ENCODE results near the gene BUB1B. TPM values are rescaled to one million over a fixed set of nuclear protein-coding genes. Genes with fewer than 3 reads are reported as not detected.

The BUB1B gene
- total RNA-seq, 2 experiments from 2014 or later = 91.9 to 94.9 TPM

DNA sequence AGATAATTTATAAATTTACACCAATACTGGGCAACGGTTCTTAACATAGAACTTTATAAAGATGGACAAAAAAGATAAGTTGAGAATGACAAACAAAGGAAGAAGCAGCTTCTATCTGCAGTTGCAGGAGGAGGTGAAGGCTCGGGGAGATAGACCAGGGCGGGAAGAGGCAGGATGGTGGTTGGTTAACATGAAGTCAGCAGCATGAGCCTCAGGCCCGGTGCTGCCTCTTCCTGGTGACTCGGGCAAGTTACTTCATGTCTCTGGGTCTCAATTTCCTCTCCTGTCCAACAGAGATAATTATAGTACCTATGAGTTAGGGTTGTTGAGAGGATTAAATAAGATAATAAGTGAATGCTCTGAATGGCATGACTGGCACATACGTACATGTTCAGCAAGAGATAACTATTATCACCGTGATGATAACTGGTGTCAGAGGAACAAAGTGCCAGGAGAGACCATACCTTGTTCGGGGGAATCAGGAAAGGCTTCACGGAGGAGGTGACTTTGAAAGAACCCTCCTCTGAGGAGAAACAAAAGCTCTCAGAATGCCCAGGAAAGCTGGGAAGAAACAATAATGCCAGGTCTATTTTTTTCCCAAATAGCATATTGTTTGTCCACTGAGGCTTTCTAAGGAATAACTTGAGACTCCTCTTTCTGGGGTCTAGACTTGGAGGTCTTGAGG is 82.4 kb downstream of the BUB1B start:
- Mint-ChIP-seq H3K4me3 (no peak overlapping the region), H3K27ac (no peak overlapping the region), H3K36me3 (ENCODE audit: low read depth) (no peaks in the 10 kb centered on the region), H3K27me3 (ENCODE audit: low read depth) (peaks cover 10% of the 10 kb centered on the region), H3K4me1 (ENCODE audit: low read depth) (peaks cover 24% of the 10 kb centered on the region), H3K9me3 (ENCODE audit: insufficient read depth) (no peaks in the 10 kb centered on the region)
- ChIA-PET CTCF (interaction anchor here (1.1 to 8.1 kb wide), 5 partner anchors 11 to 198 kb away, joined by 3 to 43 read pairs (median 4); no protein-coding TSS in a partner anchor), POLR2A (no interaction called here)
- no peak for DNase-seq
- no peak for ATAC-seq

DNA sequence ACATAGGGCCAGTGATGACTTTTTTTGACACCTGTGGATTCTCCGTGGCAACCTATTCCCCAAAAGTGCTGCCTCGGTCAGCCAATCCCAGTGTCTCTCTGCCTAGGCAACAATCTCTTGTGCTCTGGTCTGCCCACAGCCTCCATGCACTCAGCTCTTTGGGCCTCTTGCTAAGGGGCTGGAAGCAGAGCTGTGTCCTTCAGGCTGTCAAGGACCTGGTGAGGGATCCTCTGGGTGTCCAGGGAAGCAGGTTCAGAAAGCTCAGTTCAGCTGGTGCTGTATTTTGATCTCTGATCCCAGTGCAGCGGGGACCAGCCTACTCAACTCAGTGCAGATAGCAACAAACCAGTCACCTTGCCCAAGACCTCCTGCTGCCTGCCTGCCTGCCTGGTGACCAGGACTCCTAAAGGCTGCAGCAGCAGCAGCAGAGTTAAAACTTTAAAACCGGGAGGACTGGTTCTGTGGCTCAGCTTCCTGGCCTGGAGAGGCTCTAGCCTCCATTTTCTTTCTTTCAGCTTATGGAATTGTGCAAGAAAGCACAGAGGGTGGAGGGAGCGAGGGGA is 84.2 kb downstream of the BUB1B start:
- no peaks in the 10 kb centered on the region for H3K9me3 Mint-ChIP-seq (ENCODE audit: insufficient read depth)
- peaks cover 9% of the 10 kb centered on the region for H3K27me3 Mint-ChIP-seq (ENCODE audit: low read depth)
- DNase-seq = no peak
- H3K27ac Mint-ChIP-seq = no peak overlapping the region
- H3K4me1 Mint-ChIP-seq (ENCODE audit: low read depth) = peaks cover 13% of the 10 kb centered on the region
- ATAC-seq = no peak
- H3K4me3 Mint-ChIP-seq = no peak overlapping the region
- H3K36me3 Mint-ChIP-seq (ENCODE audit: low read depth) = no peaks in the 10 kb centered on the region
- POLR2A ChIA-PET = no interaction called here
- CTCF ChIA-PET = interaction anchor here (0.9 to 8.1 kb wide), 4 partner anchors 25 to 199 kb away, joined by 3 to 43 read pairs (median 10); no protein-coding TSS in a partner anchor

DNA sequence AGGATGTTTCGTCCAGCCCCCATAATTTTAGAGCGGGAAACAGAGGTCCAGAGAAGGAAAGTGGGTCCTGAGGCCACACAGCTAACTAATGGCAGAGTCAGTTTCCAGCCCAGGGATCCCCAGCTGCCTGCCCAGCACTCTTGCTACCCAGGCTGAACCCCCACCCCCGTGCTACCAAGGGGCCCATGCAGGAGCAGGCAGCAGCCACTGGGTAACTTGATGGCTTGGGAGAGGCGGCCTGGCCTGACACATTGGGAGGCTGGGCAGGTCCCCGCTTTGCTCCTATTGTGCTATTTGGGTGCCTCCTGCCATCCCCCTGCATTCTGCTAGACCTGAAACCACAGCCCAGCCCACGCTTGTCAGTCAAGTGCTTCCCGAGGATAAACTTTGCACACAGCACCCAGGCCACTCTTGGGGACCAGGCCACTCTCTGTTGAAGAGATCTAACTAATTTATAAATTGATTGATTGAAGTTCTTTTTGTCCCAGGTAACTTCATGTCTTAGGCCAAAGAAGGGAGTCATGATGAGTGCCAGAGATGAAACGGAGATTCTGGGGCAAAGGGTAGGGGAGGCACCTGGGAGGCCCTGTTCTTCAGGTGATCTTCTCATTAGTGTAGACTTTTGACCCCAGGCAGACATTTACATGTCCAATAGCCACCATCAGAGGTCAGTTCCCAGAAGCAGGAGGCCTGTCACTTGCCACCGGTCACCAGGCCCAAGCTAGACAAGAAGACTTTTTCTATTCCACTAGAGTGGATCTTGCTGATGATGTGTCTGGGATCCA is 85.0 kb downstream of the BUB1B start:
- POLR2A ChIA-PET = interaction anchor here (0.9 kb wide), 1 partner anchor 18 kb away, joined by 3 read pairs; no protein-coding TSS in a partner anchor
- DNase-seq = no peak
- Mint-ChIP-seq H3K4me3 (no peak overlapping the region), H3K9me3 (ENCODE audit: insufficient read depth) (no peaks in the 10 kb centered on the region), H3K36me3 (ENCODE audit: low read depth) (no peaks in the 10 kb centered on the region), H3K27ac (no peak overlapping the region), H3K4me1 (ENCODE audit: low read depth) (peaks cover 13% of the 10 kb centered on the region), H3K27me3 (ENCODE audit: low read depth) (peaks cover 14% of the 10 kb centered on the region)
- CTCF ChIA-PET = interaction anchor here (4.5 to 8.1 kb wide), 2 partner anchors 28 kb away, joined by 16 to 43 read pairs; no protein-coding TSS in a partner anchor
- no peak for ATAC-seq

DNA sequence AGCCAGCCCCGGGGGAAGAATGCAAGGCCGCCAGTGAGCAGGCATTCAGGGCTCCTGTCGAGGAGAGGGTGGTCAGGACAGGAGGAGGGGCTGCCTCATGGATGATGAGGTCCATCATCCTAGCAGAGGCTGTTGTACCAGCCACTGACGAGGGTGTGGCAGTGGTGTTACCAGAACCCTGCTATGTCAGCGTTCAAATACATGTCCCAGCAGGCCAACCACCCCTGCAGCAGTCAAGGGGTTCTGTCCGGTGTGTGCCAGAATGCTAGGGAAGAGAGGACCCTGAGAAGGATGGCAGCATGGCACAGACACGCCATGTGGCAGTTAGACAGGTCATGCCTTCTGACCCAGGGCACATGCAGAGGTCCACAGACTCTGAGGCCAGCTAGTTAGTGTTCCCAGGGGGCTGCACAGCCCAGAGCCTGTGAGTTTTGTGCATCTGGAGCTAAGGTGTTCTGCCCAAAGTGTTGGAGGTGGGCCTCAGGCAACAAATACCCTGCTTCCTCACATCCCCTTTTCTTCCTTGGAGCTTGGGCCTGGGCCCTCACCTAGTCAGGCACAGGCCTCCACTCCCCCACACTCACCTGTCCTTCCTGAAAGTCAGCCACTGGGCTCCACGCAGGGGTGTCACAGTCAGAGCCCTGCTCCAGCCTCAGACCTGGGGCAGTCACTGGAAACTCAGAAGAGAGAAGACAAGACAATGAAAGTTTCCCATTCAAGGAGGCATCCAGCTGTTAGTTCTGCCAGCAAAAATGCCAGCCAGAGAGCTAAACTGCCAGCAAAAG is 85.8 kb downstream of the BUB1B start:
- POLR2A ChIA-PET = interaction anchor here (0.9 kb wide), 1 partner anchor 19 kb away, joined by 3 read pairs; no protein-coding TSS in a partner anchor
- Mint-ChIP-seq H3K9me3 (ENCODE audit: insufficient read depth) (no peaks in the 10 kb centered on the region), H3K27ac (no peak overlapping the region), H3K4me3 (no peak overlapping the region), H3K4me1 (ENCODE audit: low read depth) (peaks cover 13% of the 10 kb centered on the region), H3K36me3 (ENCODE audit: low read depth) (no peaks in the 10 kb centered on the region), H3K27me3 (ENCODE audit: low read depth) (peaks cover 19% of the 10 kb centered on the region)
- DNase-seq (no peak), ATAC-seq (no peak)
- CTCF ChIA-PET = interaction anchor here (1.1 to 8.1 kb wide), 4 partner anchors 20 to 91 kb away, joined by 3 to 43 read pairs (median 10); no protein-coding TSS in a partner anchor

DNA sequence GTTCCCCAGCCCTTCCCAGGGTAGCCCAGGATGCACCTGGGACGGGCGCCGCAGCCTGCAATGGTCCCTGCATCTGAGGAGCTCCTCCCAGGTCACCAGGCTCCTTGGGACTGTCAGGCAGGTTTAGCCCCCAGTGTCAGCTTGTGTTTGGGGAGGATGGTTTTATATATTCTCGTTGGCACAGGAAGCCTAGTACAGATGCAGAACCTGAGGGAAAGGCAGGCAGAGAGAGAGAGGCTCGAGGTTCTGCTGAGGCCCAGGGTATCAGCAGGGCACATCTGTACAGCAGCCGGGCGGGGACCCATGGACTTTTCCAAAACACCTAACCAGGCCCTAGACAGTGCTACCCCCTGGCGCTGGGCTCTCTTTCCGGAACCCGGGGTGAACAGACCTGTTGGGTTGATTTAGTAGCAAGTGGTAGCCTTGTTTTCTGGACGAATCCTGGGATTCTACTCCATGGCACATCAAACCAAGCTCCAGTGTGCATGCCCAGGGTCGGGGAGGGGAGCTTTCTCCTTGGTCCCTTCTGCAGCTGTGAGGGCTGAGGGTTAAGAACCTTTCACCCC is 86.6 kb downstream of the BUB1B start:
- no peak for ATAC-seq
- POLR2A ChIA-PET = interaction anchor here (1.2 kb wide), 1 partner anchor 8 kb away, joined by 3 read pairs; the partner anchor contains the start of gene PAK6

DNA sequence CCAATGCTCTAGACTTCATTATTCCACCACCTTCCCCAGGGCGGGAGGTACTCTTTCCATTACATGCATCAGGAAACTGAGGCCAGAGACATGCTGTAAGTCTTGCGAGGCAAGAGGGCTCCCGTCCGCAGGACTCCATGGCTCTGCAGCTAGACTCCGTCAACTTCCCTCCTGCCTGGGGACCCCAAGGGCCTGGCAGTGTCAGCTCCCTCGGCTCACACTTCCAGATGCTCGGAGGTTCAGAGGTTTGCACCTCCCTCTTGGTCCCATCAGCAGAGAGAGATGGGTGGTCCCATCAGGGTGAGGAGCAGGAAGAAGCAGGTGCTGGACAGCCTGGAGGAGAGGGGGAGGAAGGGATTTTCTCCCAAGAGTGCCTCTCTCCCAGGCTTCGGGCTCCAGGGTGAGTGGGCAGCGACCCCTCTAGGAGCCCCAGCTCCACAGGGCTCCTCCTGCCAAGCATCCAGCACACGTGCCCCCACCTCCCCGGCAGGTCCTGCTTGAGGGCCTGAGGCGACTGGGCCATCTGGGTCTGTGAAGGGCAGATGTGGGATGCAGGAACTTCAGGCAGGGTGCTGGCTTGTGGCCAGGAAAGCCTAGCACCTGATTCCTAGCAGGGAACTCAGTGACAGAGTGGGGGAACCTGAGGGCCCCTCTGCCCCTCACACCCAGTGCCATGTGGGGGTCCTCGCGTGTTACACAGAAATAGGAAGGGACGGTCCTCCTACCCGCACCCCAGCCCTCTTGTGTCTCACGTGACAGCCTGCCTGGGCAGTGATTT is 87.3 kb downstream of the BUB1B start:
- no peak for DNase-seq
- POLR2A ChIA-PET = interaction anchor here (1.2 kb wide), 1 partner anchor 9 kb away, joined by 3 read pairs; the partner anchor contains the start of gene PAK6
- no peak for ATAC-seq
- Mint-ChIP-seq H3K36me3 (ENCODE audit: low read depth) (peaks cover 1% of the 10 kb centered on the region), H3K4me1 (ENCODE audit: low read depth) (peaks cover 10% of the 10 kb centered on the region), H3K27ac (no peak overlapping the region), H3K9me3 (ENCODE audit: insufficient read depth) (no peaks in the 10 kb centered on the region), H3K27me3 (ENCODE audit: low read depth) (peaks cover 27% of the 10 kb centered on the region), H3K4me3 (no peak overlapping the region)
- CTCF ChIA-PET = interaction anchor here (0.6 to 8.1 kb wide), 4 partner anchors 21 to 90 kb away, joined by 3 to 43 read pairs (median 4); no protein-coding TSS in a partner anchor

More for the DNA sequence above, 86.6 kb downstream of the BUB1B start:
- CTCF ChIA-PET = interaction anchor here (0.6 to 8.1 kb wide), 4 partner anchors 21 to 90 kb away, joined by 3 to 43 read pairs (median 4); no protein-coding TSS in a partner anchor
- peaks cover 23% of the 10 kb centered on the region for H3K27me3 Mint-ChIP-seq (ENCODE audit: low read depth)
- H3K4me3 Mint-ChIP-seq = no peak overlapping the region
- no peak overlapping the region for H3K27ac Mint-ChIP-seq
- H3K9me3 Mint-ChIP-seq (ENCODE audit: insufficient read depth) = no peaks in the 10 kb centered on the region
- H3K4me1 Mint-ChIP-seq (ENCODE audit: low read depth) = peaks cover 12% of the 10 kb centered on the region
- DNase-seq = no peak
- no peaks in the 10 kb centered on the region for H3K36me3 Mint-ChIP-seq (ENCODE audit: low read depth)

DNA sequence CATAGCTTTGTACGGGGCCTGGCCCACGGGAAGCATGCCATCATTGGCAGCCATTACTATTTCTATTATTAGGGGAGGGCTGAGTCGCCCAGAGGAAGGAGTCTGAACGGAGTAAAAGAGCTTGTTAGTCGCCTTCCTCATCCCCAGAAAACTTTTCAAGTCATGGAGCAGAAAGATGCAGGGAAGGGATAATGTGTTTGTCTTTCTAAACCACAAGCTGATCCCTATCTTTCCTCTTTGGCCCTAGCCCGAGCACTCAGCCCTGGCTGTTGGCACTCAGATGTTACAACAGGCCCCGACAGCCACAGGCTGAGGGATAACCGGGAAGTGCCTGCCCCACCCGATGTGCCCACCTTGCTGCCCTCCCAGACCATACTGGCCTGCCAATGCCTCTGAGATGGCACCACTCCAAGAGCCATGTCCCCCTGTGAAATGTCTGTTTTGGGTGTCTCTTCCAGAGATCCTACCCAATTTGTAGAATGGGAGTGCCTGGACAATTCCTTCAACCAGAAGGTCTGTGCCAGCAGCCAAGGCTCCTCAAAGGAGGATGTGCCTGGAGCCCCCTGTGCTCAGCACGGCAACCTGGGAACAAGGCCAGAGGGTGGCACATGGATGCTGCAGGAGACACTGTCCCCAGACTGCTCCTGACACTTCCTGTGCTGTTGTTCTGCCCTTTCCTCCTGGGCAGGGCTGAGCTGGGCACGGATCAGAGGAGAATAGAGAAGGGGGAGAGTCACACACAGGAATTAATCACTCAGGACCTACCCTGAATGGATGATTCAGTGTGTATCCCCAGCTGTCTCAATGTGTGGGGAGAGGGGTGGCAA is 88.8 kb downstream of the BUB1B start:
- ATAC-seq (no peak), DNase-seq (no peak)
- Mint-ChIP-seq H3K36me3 (ENCODE audit: low read depth) (peaks cover 1% of the 10 kb centered on the region), H3K4me1 (ENCODE audit: low read depth) (peaks cover 13% of the 10 kb centered on the region), H3K27ac (no peak overlapping the region), H3K27me3 (ENCODE audit: low read depth) (peaks cover 37% of the 10 kb centered on the region), H3K4me3 (no peak overlapping the region), H3K9me3 (ENCODE audit: insufficient read depth) (no peaks in the 10 kb centered on the region)
- CTCF ChIA-PET = interaction anchor here (0.9 to 2.4 kb wide), 3 partner anchors 15 to 30 kb away, joined by 3 to 12 read pairs (median 4); no protein-coding TSS in a partner anchor
- POLR2A ChIA-PET = no interaction called here

DNA sequence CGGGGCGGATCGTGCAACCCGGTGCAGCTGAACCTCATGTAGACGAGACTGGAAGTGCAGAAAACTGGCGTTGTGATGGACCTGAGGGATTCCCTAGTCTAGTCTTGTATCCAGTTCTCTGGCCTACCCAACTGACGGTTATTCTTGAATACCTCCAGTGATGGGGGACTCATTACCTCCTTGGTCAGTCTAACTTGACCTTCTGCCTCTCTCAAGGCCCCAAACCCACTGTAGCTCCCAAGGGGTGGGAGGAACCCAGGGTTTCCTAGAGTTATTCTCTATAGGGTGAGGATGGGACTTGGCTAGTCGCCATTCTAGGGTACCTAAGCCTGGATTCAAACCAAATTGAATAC is 89.4 kb downstream of the BUB1B start:
- ChIA-PET CTCF (interaction anchor here (0.9 to 2.4 kb wide), 3 partner anchors 14 to 29 kb away, joined by 3 to 12 read pairs (median 4); no protein-coding TSS in a partner anchor), POLR2A (no interaction called here)
- Mint-ChIP-seq H3K4me1 (ENCODE audit: low read depth) (peaks cover 13% of the 10 kb centered on the region), H3K27ac (no peak overlapping the region), H3K27me3 (ENCODE audit: low read depth) (peaks cover 37% of the 10 kb centered on the region), H3K36me3 (ENCODE audit: low read depth) (peaks cover 1% of the 10 kb centered on the region), H3K9me3 (ENCODE audit: insufficient read depth) (no peaks in the 10 kb centered on the region), H3K4me3 (no peak overlapping the region)
- DNase-seq = no peak
- ATAC-seq = no peak

DNA sequence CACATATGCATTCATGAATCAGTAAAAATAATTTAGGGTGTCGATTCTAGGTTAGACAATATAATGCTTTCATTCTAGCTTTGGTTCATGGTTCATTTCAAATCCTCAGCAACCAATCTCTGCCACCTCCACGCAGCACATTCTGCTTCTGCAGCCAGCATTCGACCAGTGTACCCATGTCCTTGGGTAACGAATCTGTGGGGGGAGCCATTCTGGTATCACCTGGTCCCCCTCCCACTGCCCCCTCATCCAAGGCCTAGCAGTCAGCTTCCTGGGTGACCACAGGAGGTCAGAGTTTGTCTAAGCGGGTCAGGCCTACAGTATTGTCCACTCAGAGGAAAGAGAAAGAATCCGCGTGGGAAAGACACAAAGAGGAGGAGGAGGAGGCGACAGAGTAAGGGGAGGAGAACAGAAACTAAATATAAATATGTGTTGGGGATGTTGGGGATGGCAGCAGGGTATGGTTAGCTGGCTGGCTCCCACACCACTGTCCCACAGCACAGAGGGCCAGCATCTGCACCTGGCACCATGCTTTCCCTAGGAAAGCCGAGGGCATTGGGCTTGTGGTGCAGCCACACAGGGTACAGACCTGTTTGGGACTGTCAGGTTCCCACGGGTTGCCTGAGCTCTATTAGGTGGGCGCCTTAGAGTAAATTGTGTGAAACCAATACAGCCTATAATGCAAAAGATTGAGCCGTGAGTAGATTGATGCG is 90.1 kb downstream of the BUB1B start:
- no peak overlapping the region for H3K27ac Mint-ChIP-seq
- H3K4me3 Mint-ChIP-seq = no peak overlapping the region
- DNase-seq (no peak), ATAC-seq (no peak)
- H3K27me3 Mint-ChIP-seq (ENCODE audit: low read depth) = peaks cover 37% of the 10 kb centered on the region
- H3K9me3 Mint-ChIP-seq (ENCODE audit: insufficient read depth) = no peaks in the 10 kb centered on the region
- H3K4me1 Mint-ChIP-seq (ENCODE audit: low read depth) = peaks cover 11% of the 10 kb centered on the region
- CTCF ChIA-PET = interaction anchor here (1.9 to 2.4 kb wide), 2 partner anchors 23 to 28 kb away, joined by 4 to 12 read pairs; no protein-coding TSS in a partner anchor
- POLR2A ChIA-PET = no interaction called here
- peaks cover 1% of the 10 kb centered on the region for H3K36me3 Mint-ChIP-seq (ENCODE audit: low read depth)
